Measurements from ENCODE around the gene MAP2K3. TPM values are rescaled to one million over a fixed set of nuclear protein-coding genes. Genes with fewer than 3 reads are reported as not detected.
"Not testable (repeated sequence)": the region's sequence is repeated elsewhere in the genome, so short reads cannot be mapped to it uniquely, and the experiment has no call there.

Gene MAP2K3
- total RNA-seq, 1 donor from 2014 or later, result 19.4 TPM

GRCh38 chr17:21308931-21309381 lies 24.4 kb downstream of the MAP2K3 start:
- H3K4me3 Mint-ChIP-seq; DNase-seq (ENCODE audit: low read depth, low spot score); H3K27me3 Mint-ChIP-seq (ENCODE audit: low read depth); H3K4me1 Mint-ChIP-seq; H3K9me3 Mint-ChIP-seq; H3K36me3 Mint-ChIP-seq (ENCODE audit: low read depth); H3K27ac Mint-ChIP-seq (ENCODE audit: unreplicated experiment): not testable (repeated sequence)

GRCh38 chr17:21310061-21310765 lies 25.7 kb downstream of the MAP2K3 start:
- not testable (repeated sequence) for H3K27ac Mint-ChIP-seq (ENCODE audit: unreplicated experiment); H3K27me3 Mint-ChIP-seq (ENCODE audit: low read depth); H3K4me1 Mint-ChIP-seq; H3K4me3 Mint-ChIP-seq; H3K36me3 Mint-ChIP-seq (ENCODE audit: low read depth); DNase-seq (ENCODE audit: low read depth, low spot score); H3K9me3 Mint-ChIP-seq

GRCh38 chr17:21310766-21311602 lies 26.5 kb downstream of the MAP2K3 start:
- H3K36me3 Mint-ChIP-seq (ENCODE audit: low read depth); H3K27ac Mint-ChIP-seq (ENCODE audit: unreplicated experiment); DNase-seq (ENCODE audit: low read depth, low spot score); H3K4me1 Mint-ChIP-seq; H3K4me3 Mint-ChIP-seq; H3K9me3 Mint-ChIP-seq; H3K27me3 Mint-ChIP-seq (ENCODE audit: low read depth): not testable (repeated sequence)

DNA sequence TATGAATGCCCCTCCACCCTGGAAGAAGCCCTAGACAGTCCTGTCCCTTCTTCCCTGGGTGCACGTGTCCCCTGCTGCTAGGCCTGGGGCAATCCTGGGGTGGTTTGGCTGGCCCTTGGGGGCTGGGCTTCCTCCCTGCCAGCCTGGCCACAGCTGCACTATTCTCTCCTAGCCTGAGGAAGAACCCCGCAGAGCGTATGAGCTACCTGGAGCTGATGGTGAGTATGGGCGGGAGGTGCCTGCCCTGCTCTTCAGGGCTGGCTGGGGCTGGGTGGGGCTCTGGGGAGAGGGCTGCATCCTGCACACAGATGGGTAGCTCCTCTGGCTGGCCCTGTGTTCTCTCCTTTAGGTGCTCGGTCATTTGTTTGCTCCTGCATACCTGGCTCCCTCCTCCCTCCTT lies 28.8 kb downstream of the MAP2K3 start:
- no peaks in the 10 kb centered on the region for H3K4me1 Mint-ChIP-seq
- TF ChIP-seq CTCF (conservative IDR thresholded peaks at IDR 0.05), result no peak
- peaks cover 2% of the 10 kb centered on the region for H3K27me3 Mint-ChIP-seq (ENCODE audit: low read depth)
- no peaks in the 10 kb centered on the region for H3K9me3 Mint-ChIP-seq
- peaks cover 5% of the 10 kb centered on the region for H3K36me3 Mint-ChIP-seq (ENCODE audit: low read depth)
- H3K4me3 Mint-ChIP-seq, result no peak overlapping the region
- no peak for DNase-seq (ENCODE audit: low read depth, low spot score)
- no peak overlapping the region for H3K27ac Mint-ChIP-seq (ENCODE audit: unreplicated experiment)

GRCh38 chr17:21313761-21314160 lies 29.2 kb downstream of the MAP2K3 start:
- not testable (repeated sequence) for H3K4me3 Mint-ChIP-seq; H3K27me3 Mint-ChIP-seq (ENCODE audit: low read depth); H3K4me1 Mint-ChIP-seq; DNase-seq (ENCODE audit: low read depth, low spot score); H3K27ac Mint-ChIP-seq (ENCODE audit: unreplicated experiment); H3K9me3 Mint-ChIP-seq; H3K36me3 Mint-ChIP-seq (ENCODE audit: low read depth)

- DNase-seq (ENCODE audit: low read depth, low spot score); H3K36me3 Mint-ChIP-seq (ENCODE audit: low read depth); H3K4me3 Mint-ChIP-seq; H3K27ac Mint-ChIP-seq (ENCODE audit: unreplicated experiment); H3K27me3 Mint-ChIP-seq (ENCODE audit: low read depth); H3K9me3 Mint-ChIP-seq; H3K4me1 Mint-ChIP-seq: not testable (repeated sequence)
These were observed 29.8 kb downstream of the MAP2K3 start for GRCh38 chr17:21314261-21314664.

- not testable (repeated sequence) for H3K36me3 Mint-ChIP-seq (ENCODE audit: low read depth); H3K27ac Mint-ChIP-seq (ENCODE audit: unreplicated experiment); H3K4me3 Mint-ChIP-seq; H3K27me3 Mint-ChIP-seq (ENCODE audit: low read depth); H3K9me3 Mint-ChIP-seq; DNase-seq (ENCODE audit: low read depth, low spot score); H3K4me1 Mint-ChIP-seq
These were observed 30.2 kb downstream of the MAP2K3 start for GRCh38 chr17:21314701-21315111.

DNA sequence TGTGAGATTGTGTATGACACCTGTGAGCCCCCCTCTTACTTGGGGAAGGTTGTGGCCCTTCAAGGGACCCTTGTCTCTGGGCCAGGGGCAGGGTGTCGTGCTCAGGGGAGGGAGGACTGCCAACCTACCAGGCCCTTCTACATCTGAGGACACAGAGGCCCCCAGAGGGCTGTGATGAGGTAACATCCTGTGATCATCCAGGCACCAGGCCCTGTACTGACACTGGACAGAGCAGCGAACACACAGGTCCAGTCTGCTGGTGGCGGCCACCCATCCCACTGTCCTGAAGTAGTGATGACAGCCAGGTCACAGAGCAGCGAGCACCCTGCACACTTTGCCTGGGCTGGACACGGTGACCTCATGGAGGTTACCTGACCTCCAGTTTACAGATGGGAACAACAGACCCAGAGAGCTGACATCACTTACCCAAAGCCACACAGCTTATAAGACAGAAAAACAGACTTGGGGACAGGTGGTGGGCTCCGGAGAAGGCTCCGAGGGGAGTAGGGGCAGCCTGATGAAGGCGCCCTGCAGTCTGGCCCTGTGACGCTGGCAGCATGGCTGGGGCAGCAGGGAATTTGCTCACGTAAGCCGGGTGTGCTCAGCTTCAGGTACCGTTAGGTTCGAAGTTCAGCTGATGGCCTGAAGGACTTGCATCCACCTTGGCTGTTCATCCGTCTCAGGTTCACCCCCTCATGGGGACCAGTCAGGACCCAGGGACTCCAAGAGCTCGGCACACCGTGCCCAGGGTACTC lies 30.9 kb downstream of the MAP2K3 start:
- H3K4me1 Mint-ChIP-seq; H3K4me3 Mint-ChIP-seq; H3K36me3 Mint-ChIP-seq (ENCODE audit: low read depth); H3K27me3 Mint-ChIP-seq (ENCODE audit: low read depth); H3K27ac Mint-ChIP-seq (ENCODE audit: unreplicated experiment); DNase-seq (ENCODE audit: low read depth, low spot score); H3K9me3 Mint-ChIP-seq: not testable (repeated sequence)
